Measurements from ENCODE around the gene CSNK1G1. TPM values are rescaled to one million over a fixed set of nuclear protein-coding genes. Genes with fewer than 3 reads are reported as not detected.

CSNK1G1 gene
- polyA plus RNA-seq, 2 of the 4 experiments (the other 2 are of a cell fraction) = 11.0 to 36.3 TPM

DNA sequence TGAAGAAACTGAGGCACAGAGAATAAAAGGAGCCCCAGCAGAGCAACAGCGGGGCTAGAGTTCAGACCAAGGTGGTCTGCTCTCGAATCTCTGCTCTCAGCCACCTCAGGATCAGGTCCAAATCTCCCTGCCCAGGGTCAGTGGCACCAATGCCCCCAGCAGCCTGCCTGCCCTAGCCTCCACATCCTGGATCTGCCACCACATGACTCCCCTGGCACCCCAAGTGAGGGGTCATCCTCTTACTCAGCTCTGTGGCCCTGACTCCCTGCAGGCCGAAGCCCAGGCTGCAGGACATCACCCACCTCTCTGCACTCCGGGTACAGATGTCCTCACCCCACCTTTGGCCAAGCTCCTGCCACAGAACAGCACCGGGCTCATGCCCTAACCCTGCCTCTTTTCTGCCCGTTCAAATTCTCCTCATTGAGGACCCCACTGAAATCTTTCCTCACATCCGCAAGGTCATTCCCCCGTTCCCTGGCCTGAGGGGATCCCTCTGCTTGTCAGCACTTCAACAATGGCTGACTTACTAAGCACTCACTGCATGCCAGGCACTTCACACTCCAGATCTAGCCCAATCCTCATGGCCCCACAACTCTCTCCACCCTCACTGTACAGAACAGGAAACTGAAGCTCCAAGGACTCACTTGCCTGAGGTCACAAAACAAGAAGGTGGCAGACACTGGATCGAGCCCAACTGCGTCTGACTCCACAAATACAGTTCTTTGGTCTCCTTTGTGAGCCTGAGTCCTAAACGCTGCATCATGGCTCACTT is 197.4 kb downstream of the CSNK1G1 start (continued):
- TF ChIP-seq ZNF302 (CRISPR knock-in tag; IDR thresholded peaks at IDR 0.05) (no peak), KDM1A (IDR thresholded peaks at IDR 0.05; ENCODE audit: low read depth) (no peak)

DNA sequence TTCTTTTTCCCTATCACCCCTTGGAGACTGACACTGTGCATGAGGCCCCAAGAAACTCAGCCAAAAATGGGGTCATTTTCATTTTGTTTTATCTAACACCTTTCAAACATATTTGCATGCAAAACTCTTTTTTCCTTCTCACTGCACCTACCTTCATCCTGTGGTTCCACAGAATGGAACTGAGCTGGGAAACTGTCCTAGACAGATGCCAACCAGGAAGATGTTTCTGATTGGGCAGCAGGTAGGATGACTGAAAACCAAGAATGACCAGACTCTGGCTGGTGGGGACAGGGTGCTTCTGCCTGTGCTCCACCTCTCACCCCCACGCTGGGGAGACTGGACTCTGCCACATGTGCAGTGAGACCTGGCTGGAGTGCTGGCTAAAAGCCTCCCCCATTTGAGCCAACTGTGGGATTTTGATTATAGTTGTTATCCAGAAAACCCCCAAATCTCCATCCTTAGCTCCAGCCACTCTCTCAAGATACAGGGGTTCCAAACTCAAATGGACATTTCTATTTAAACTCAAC is 198.3 kb downstream of the CSNK1G1 start:
- FAIRE-seq = no peak
- 91% methylated on average over 1 of the region's 1 CpG for WGBS (ENCODE audit: missing lambda C conversion rate)

DNA sequence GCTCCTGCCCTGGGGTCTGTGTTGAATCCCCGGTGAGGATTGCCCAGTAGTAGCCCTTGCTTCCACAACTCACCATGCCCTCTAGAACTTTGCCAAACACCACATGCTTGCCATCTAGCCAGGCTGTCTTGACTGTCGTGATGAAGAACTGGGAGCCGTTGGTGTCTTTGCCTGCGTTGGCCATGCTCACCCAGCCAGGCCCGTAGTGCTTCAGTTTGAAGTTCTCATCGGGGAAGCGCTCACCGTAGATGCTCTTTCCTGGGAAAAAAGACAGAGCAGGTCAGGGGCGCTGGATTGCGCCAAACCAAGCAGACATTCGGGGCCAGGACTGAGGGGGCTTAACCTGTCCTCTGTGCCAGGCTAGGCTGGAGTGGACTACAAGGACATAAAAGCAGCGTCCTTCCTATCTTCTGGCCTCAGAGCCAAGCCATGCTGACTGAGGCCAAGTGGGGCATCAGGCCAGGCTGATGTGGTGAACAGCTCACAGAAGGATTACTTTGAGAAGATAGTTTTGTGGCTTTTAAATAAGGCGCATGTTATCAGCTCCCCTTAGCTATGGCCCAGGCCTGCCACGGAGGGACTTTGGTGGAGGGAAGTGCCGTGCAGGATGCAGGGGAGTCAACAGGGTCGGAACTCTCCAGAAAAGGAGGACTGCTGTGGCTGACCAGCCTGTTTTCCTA is 199.2 kb downstream of the CSNK1G1 start:
- ChIA-PET POLR2A (no interaction called here), CTCF (interaction anchor here (1.0 to 5.2 kb wide), 2 partner anchors 7 to 547 kb away, joined by 3 to 69 read pairs; partner anchors contain the start of gene PPIB)
- ATAC-seq (no peak), DNase-seq (ENCODE audit: low read depth in 1 of 2, low spot score in 1 of 2) (no peak), FAIRE-seq (no peak)
- Histone ChIP-seq H3K4me2 (no peak overlapping the region), H3K27ac (no peak overlapping the region), H3K4me1 (peaks cover 27% of the 10 kb centered on the region), H3K4me3 (no peak overlapping the region), H3K9me3 (no peaks in the 10 kb centered on the region)
- TF ChIP-seq, protein P1, sequence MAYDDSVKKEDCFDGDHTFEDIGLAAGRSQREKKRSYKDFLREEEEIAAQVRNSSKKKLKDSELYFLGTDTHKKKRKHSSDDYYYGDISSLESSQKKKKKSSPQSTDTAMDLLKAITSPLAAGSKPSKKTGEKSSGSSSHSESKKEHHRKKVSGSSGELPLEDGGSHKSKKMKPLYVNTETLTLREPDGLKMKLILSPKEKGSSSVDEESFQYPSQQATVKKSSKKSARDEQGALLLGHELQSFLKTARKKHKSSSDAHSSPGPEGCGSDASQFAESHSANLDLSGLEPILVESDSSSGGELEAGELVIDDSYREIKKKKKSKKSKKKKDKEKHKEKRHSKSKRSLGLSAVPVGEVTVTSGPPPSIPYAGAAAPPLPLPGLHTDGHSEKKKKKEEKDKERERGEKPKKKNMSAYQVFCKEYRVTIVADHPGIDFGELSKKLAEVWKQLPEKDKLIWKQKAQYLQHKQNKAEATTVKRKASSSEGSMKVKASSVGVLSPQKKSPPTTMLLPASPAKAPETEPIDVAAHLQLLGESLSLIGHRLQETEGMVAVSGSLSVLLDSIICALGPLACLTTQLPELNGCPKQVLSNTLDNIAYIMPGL (CRISPR knock-in tag; IDR thresholded peaks at IDR 0.05; ENCODE audit: borderline replicate concordance) = no peak
- TF ChIP-seq RFX5 (IDR thresholded peaks at IDR 0.05) = no peak
- no peak for TF ChIP-seq KDM5A (IDR thresholded peaks at IDR 0.05)
- TF ChIP-seq FOSL2 (IDR thresholded peaks at IDR 0.05) = no peak
- no peak for TF ChIP-seq FOSL2 (CRISPR knock-in tag; IDR thresholded peaks at IDR 0.05)
- TF ChIP-seq JUN (IDR thresholded peaks at IDR 0.05) = no peak
- TF ChIP-seq, protein P2, sequence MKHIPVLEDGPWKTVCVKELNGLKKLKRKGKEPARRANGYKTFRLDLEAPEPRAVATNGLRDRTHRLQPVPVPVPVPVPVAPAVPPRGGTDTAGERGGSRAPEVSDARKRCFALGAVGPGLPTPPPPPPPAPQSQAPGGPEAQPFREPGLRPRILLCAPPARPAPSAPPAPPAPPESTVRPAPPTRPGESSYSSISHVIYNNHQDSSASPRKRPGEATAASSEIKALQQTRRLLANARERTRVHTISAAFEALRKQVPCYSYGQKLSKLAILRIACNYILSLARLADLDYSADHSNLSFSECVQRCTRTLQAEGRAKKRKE (CRISPR knock-in tag; IDR thresholded peaks at IDR 0.05; ENCODE audit: low read depth) = no peak
- 95% methylated on average over 16 of the region's 16 CpGs for WGBS (ENCODE audit: missing lambda C conversion rate)

More for the DNA sequence above, 198.3 kb downstream of the CSNK1G1 start:
- no peak overlapping the region for H3K4me3 ChIP-seq
- POLR2A ChIA-PET = no interaction called here
- peaks cover 23% of the 10 kb centered on the region for H3K4me1 ChIP-seq
- TF ChIP-seq CBX8 (IDR thresholded peaks at IDR 0.05) (no peak), SMC3 (IDR thresholded peaks at IDR 0.05) (no peak), NR3C1 (IDR thresholded peaks at IDR 0.05) (no peak), ZFP36 (IDR thresholded peaks at IDR 0.05; ENCODE audit: borderline replicate concordance, partially characterized antibody) (no peak), NFE2L2 (conservative IDR thresholded peaks at IDR 0.05; ENCODE audit: low read length) (no peak), CBX2 (IDR thresholded peaks at IDR 0.05; ENCODE audit: borderline replicate concordance, low read depth) (no peak)
- TF ChIP-seq, protein P3, sequence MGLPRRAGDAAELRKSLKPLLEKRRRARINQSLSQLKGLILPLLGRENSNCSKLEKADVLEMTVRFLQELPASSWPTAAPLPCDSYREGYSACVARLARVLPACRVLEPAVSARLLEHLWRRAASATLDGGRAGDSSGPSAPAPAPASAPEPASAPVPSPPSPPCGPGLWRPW (IDR thresholded peaks at IDR 0.05) = no peak
- TF ChIP-seq, protein P4, sequence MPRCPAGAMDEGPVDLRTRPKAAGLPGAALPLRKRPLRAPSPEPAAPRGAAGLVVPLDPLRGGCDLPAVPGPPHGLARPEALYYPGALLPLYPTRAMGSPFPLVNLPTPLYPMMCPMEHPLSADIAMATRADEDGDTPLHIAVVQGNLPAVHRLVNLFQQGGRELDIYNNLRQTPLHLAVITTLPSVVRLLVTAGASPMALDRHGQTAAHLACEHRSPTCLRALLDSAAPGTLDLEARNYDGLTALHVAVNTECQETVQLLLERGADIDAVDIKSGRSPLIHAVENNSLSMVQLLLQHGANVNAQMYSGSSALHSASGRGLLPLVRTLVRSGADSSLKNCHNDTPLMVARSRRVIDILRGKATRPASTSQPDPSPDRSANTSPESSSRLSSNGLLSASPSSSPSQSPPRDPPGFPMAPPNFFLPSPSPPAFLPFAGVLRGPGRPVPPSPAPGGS (IDR thresholded peaks at IDR 0.05) = no peak
- no peak overlapping the region for H3K27ac ChIP-seq
- no peaks in the 10 kb centered on the region for H3K9me3 ChIP-seq
- ATAC-seq (no peak), DNase-seq (ENCODE audit: low read depth in 1 of 2, low spot score in 1 of 2) (no peak)
- CTCF ChIA-PET = interaction anchor here (1.4 kb wide), 1 partner anchor 27 kb away, joined by 4 read pairs; no protein-coding TSS in a partner anchor
- H3K4me2 ChIP-seq = no peak overlapping the region

Measured in A549 (cell line).